GM18909 (cell line): ENCODE measurements around the gene PDIA2.

Experiments
- ATAC-seq: cut with Tn5 transposase; IDR thresholded peaks from one replicate; pipeline ENCODE4 v1.9.1; 2021; ENCODE audit warnings: mild to moderate bottlenecking; ENCODE audit not compliant: unreplicated experiment, poor library complexity

PDIA2 gene

GRCh38 chr16:276426-277077, 6.4 kb upstream of the PDIA2 start:
- no peak for ATAC-seq

DNA sequence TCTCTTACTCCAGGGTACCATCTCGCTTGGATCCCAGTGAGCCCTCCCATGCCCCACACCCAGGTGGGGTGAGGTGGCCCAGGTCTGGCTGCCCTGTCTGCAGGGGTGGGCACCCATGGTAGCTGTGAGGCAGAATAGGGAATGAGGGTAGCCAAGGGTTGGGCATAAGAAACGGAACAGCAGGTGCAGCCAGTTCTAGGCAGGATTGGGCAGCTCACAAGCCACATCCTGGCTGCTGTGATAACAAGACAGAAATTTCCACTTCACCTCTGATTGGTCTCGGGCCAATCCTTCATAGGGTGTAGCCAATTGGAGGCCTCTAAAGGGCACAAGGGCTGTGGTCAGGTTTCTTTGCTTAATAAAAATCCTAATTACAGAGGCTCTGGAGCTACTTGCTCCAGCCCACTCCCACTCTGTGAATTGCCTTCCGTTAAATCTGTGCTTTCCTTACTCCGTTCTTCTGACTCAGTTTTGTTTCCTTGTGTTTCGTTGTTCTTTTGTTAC, 4.0 kb upstream of the PDIA2 start:
- ATAC-seq = no peak

- no peak for ATAC-seq
Measured at GRCh38 chr16:279531-279930, 3.4 kb upstream of the PDIA2 start.

DNA sequence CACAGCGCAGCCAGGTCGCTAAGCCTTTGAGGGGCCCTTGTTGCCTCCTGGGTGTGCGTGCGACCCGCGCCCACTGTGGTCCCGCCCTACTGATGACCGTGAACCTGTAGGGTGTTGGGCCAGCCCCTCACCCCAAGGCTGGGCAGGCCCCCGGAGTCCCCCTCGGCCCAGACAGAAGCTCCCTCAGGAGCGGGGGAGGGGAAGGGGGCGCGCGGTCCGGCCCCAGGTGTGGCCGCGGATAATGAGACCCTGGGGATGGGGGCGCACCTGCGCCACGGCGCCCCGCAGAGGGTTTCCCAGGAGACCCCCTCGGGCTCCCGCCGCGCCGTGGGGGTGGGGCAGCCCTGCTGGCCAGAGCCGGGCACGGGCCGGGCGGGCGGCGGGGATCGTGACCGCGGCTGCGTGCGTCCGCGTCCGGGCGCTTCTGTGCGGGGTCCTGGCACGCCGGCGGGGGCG, 2.9 kb upstream of the PDIA2 start:
- no peak for ATAC-seq

DNA sequence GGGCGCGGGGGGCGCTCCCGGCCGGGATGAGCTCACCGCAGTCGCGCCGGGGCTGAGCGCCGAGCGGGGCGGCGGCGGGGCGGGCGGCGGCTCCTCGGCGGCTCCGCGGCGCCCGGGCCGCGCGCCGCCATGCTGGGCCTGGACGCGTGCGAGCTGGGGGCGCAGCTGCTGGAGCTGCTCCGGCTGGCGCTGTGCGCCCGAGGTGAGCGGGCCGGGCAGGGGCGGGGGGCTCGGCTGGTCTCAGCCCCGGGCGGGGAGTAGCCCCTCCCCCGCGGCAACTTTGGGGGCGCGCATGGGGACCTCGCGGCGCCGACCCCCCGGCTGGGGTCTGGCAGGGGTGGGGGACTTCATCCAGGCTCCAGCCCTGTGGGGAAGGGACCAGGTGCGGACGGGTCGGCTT, 2.4 kb upstream of the PDIA2 start, which contains the start of gene ARHGDIG:
ARHGDIG (plus strand) TSS at position 40 of the 400 bp plus-strand sequence; CDS start at position 130, 90 bp downstream.
- no peak for ATAC-seq

GRCh38 chr16:280991-281659, 1.8 kb upstream of the PDIA2 start:
- ATAC-seq = no peak

GRCh38 chr16:281660-282255, 1.2 kb upstream of the PDIA2 start:
- no peak for ATAC-seq

GRCh38 chr16:282491-282890, 473 bp upstream of the PDIA2 start:
- no peak for ATAC-seq

GRCh38 chr16:284204-285120, 1.5 kb downstream of the PDIA2 start:
- ATAC-seq = no peak

- ATAC-seq = no peak
Measured at GRCh38 chr16:285146-286055, 2.4 kb downstream of the PDIA2 start.

DNA sequence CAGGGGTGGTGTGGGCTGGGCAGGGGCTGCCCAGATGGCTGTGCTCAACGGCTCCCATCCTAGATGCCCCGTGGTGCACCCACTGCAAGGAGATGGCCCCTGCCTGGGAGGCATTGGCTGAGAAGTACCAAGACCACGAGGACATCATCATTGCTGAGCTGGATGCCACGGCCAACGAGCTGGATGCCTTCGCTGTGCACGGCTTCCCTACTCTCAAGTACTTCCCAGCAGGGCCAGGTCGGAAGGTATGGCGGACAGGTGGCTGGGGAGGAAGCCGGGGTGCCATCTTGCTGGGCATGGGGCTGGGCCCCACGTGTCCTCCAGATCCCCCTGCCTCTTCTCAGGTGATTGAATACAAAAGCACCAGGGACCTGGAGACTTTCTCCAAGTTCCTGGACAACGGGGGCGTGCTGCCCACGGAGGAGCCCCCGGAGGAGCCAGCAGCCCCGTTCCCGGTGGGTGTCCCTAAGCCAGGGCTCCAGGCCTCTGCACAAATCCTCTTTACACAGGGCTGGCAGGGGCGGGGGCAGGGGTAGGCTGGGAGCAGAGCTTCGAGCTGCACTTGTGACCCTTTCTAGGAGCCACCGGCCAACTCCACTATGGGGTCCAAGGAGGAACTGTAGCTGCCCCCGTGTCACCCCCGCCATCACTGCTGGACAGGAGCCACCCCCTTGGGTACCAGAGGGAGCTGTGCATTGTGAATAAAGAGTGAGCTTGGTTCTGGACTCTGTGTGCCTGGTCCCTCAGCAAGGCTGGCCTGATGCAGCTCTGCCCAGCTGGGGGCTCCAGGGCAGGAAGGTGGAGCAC, 3.7 kb downstream of the PDIA2 start:
- ATAC-seq = no peak

DNA sequence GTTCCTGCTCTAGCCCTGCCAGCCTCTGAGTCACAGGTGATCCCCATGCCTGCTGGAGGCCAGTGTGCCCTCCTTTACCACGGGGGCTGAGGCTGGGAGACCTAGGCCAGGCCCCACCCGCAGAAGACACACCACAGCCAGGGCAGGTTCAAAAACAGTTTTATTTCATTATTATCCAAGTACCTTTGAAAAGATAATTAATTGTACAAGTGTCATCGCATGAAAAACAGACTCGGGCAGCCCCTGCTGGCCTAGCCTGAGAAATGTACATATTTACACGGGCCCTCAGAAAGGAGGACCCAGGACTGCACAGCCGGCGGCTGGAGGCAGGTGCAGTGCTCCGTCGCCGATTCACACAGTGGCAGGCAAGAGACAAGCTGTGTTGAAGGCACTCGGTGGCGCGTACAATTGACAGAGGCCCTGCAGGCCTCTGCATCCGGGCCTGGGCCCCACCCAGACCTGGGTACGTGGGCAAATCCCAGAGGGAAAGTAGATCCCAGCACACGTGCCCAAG, 4.4 kb downstream of the PDIA2 start:
- ATAC-seq = no peak

DNA sequence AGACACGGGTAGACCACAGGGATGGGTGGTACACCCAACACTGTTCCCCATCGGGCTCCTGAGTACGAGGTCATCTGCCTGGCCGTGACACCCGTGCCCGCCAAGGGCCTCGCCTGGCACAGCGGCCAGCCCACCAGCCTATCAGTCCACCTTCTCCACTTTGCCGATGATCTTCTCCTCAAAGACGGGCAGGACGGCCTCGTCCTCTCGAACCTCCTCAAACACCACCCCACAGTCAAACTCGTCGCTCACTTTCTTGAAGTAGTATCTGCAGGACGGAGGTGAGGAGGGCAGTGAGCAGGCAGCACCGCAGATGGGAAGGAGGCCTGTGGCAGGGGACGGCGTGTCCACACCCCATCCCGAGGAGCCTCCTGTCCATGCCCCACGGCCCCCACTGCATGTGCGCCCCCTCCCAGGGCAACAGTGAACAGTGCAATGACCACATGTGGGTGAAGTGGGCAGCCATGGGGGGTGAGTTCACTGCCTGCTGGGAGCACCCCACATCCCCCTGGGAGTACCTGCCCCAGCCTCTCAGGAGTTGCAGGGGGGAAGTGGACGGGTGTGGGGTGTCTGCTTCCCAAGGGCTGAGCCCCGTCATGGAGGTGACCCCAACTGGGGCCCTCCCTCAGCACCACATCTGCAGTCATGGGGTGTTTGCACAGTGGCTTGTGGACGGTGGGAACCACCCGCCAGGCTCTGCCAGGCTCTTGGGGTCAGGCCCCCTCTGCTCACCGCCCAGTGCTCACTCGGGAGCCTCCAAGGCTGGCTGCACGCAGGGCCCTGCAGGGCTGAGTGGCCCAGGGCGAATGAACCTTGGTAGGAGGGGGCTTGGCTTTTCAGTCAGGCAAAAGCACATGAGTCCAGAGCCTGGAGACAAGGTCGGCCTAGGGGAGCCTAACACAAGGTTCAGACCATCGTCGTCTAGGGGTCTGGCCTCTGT, 5.3 kb downstream of the PDIA2 start:
- ATAC-seq = no peak

DNA sequence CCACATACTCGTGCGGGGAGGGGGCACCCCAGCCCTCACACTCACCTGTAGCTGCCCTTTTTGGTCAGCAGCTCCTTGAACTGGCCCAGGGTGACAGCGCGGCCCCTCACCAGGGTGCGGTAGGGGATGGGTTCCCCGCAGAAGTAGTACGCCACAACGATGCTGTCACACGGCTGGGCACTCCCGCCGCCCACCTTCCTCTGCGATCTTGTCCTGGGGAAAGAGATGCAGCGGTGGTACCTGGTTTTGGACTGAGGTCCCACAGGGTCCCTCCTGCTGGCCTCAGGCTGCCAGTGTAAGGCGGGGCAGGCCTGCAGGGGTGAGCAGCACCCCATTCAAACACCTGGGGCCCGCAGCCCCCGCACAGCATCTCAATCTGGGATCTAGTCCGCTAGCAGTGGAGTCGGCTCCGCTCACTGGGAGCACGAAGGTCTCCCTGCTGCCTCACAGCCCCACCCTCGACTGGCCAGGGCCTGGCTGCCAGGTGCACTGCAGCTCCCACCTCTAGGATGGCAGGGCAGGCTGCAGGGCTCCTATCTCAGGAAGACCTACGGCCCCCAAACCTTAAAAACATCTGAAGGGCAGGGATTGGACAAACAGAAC, 6.5 kb downstream of the PDIA2 start:
- no peak for ATAC-seq

- ATAC-seq = no peak
Measured at GRCh38 chr16:290015-290680, 7.2 kb downstream of the PDIA2 start.

DNA sequence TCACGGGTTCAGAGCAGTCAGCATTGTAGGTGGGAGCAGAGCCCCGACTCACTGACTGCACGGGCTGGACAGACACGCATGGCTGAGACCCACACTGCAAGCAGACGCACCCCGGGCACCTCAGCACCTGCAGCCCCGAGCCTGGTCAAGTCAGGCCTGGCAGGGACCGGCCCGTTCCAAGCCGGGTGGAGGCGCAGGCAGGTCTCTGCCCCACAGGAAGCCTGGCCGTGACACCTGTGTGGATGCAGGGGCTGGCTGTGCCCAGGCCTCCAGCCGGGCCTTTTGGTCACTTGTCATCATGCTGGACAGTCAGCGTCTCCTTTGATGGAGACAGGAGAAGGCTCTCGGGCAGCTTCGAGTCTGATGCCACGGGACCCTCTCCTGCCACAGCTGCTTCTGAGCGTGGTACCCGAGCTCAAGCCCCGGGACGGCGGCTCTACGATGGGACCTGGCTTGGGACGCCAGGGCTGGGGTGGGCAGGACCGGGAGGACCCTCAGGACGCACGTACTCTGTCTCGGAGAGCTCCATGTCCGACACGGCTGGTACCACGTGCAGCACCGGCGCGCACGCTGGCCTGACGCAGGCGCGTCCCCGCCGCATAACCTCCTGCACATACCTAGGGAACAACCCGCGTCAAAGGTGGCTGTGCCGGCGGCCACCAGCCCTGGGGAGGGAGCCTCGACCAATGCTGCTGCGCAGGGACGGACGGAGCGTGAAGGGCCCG, 7.9 kb downstream of the PDIA2 start:
- ATAC-seq = no peak
